Tibial nerve (tissue), 3 donors: ENCODE results near the gene SCT.

Experiments used
- POLR2A ChIP-seq, 2 donors: fragments of 450-650 bp; IDR thresholded peaks; one replicate each; pipeline ENCODE4 v1.6.1; 2017; ENCODE audit warnings: antibody characterized with exemption in 2 of 2, mild to moderate bottlenecking in 2 of 2, moderate library complexity in 2 of 2
- TF ChIP-seq, protein P1 (sequence below), 5 experiments: fragments of 200-600 bp in 3 of 5; fragments of 450-650 bp in 2 of 5; sonication (generic) in 3 of 5; IDR thresholded peaks; one replicate each; pipeline ENCODE4 v1.5.1; 2016 to 2019; ENCODE audit warnings: antibody characterized with exemption in 5 of 5, mild to moderate bottlenecking in 3 of 5, moderate library complexity in 2 of 5

DNA sequence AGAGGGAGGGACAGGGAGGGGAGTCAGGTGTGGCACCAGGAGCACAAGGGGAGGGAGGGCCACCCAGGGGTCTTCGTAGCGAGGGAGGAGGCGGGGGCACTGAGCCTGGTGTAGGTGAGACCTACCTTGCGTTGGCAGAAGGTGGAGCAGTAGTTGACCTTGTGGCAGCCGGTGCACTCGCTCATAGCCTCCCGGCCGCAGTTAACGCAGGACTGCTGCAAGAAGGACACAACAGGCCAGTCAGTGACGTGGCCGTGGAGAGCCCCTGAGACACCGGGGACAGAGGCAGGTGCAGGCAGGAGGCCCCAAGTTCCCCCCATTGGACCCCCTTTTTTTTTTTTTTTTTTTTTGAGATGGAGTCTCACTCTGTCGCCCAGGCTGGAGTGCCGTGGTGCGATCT is 26.9 kb upstream of the SCT start:
- no peak for TF ChIP-seq POLR2A (IDR thresholded peaks at IDR 0.05)
- TF ChIP-seq, protein P1, sequence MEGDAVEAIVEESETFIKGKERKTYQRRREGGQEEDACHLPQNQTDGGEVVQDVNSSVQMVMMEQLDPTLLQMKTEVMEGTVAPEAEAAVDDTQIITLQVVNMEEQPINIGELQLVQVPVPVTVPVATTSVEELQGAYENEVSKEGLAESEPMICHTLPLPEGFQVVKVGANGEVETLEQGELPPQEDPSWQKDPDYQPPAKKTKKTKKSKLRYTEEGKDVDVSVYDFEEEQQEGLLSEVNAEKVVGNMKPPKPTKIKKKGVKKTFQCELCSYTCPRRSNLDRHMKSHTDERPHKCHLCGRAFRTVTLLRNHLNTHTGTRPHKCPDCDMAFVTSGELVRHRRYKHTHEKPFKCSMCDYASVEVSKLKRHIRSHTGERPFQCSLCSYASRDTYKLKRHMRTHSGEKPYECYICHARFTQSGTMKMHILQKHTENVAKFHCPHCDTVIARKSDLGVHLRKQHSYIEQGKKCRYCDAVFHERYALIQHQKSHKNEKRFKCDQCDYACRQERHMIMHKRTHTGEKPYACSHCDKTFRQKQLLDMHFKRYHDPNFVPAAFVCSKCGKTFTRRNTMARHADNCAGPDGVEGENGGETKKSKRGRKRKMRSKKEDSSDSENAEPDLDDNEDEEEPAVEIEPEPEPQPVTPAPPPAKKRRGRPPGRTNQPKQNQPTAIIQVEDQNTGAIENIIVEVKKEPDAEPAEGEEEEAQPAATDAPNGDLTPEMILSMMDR (IDR thresholded peaks at IDR 0.05), result no peak
